ENCODE measurements around the gene CST5.

DNA sequence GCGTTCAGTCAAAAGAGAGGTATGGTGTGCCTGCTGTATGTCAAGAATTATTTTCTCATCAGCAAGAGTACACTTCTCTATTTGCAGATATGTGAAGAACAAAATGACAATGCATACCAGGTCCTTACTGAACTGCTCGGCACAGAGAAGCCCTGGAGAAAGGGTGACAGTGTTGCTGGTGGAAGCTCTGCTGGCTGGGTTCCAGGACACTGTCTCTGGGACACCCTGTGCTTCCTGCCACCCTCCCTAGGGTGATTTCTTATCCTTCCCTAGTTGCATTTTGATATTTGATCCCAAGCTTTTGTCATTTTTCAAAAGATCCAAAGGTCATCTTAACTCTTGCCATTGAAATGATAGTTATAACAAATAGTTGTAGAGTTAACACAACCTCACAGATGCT lies 8.3 kb upstream of the CST5 start:
- TF ChIP-seq, protein P1, sequence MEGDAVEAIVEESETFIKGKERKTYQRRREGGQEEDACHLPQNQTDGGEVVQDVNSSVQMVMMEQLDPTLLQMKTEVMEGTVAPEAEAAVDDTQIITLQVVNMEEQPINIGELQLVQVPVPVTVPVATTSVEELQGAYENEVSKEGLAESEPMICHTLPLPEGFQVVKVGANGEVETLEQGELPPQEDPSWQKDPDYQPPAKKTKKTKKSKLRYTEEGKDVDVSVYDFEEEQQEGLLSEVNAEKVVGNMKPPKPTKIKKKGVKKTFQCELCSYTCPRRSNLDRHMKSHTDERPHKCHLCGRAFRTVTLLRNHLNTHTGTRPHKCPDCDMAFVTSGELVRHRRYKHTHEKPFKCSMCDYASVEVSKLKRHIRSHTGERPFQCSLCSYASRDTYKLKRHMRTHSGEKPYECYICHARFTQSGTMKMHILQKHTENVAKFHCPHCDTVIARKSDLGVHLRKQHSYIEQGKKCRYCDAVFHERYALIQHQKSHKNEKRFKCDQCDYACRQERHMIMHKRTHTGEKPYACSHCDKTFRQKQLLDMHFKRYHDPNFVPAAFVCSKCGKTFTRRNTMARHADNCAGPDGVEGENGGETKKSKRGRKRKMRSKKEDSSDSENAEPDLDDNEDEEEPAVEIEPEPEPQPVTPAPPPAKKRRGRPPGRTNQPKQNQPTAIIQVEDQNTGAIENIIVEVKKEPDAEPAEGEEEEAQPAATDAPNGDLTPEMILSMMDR (IDR thresholded peaks at IDR 0.05; ENCODE audit: low read depth, low read length), result no peak
- no peak for TF ChIP-seq POLR2A (IDR thresholded peaks at IDR 0.05; ENCODE audit: extremely low read depth, insufficient read length)
- TF ChIP-seq, protein P2, sequence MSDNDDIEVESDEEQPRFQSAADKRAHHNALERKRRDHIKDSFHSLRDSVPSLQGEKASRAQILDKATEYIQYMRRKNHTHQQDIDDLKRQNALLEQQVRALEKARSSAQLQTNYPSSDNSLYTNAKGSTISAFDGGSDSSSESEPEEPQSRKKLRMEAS (IDR thresholded peaks at IDR 0.05; ENCODE audit: low read depth, low read length), result no peak
